GM19324 (cell line): Measurements from ENCODE around the gene TSPAN12.
"Not testable (repeated sequence)": the region's sequence is repeated elsewhere in the genome, so short reads cannot be mapped to it uniquely, and the experiment has no call there.

Source experiments
- ATAC-seq: cut with Tn5 transposase; IDR thresholded peaks from one replicate; pipeline ENCODE4 v1.9.1; 2021; ENCODE audit warnings: mild to moderate bottlenecking, moderate library complexity; ENCODE audit not compliant: unreplicated experiment, low FRiP score

TSPAN12 gene, protein sequence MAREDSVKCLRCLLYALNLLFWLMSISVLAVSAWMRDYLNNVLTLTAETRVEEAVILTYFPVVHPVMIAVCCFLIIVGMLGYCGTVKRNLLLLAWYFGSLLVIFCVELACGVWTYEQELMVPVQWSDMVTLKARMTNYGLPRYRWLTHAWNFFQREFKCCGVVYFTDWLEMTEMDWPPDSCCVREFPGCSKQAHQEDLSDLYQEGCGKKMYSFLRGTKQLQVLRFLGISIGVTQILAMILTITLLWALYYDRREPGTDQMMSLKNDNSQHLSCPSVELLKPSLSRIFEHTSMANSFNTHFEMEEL

DNA sequence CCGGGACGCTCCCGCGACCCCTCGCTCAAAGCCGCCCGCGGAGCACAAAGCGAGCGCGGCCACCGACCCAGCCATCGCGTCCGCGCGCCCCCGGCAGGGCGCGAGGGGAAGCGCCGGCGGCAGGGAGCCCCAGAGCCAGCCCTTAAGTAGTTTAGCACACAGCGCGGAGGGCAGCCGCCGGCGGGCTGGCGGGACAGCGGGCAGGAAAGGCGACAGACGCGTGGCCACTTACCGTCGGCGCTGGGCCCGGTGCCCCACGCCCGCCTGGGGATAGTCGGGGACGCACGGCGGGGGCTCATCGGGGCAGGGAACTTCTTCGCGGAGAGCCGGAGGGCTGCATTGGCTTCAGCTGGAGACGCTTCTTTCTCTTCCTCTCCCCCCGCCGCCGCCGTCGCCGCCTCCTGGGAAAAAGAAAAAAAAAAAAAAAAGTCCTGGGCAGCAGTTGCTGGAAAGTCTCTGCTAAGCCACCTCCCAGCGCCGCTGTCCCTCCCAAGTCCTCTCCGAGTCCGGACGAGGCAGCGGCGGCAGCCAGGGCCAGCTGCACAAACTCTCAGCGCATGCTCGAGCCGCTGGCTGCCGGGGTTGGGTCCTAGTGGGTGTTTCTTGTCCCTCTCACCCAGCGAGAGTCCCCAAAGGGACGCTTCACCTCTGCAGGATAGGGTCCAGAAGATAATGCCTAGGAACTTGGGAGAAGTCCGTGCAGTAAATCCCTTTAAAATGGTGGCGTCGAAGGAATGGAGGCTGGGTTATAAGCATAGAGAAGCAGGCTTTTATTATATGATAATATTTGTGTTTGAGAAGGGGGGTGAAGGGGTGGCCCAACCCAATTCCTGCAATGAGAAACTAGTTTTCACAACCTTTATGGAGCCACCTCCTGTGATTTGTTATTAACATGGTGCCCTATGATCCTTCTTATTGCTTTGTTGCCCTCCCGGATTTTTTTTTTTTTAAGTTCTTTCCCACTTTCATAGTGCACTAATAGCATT, at the start of gene TSPAN12:
Gene TSPAN12, minus strand, starts transcription at position 557 of the 986 bp plus-strand sequence. CDS start 1,381 bp downstream, outside the sequence.
- peak; percentile 84 for ATAC-seq

DNA sequence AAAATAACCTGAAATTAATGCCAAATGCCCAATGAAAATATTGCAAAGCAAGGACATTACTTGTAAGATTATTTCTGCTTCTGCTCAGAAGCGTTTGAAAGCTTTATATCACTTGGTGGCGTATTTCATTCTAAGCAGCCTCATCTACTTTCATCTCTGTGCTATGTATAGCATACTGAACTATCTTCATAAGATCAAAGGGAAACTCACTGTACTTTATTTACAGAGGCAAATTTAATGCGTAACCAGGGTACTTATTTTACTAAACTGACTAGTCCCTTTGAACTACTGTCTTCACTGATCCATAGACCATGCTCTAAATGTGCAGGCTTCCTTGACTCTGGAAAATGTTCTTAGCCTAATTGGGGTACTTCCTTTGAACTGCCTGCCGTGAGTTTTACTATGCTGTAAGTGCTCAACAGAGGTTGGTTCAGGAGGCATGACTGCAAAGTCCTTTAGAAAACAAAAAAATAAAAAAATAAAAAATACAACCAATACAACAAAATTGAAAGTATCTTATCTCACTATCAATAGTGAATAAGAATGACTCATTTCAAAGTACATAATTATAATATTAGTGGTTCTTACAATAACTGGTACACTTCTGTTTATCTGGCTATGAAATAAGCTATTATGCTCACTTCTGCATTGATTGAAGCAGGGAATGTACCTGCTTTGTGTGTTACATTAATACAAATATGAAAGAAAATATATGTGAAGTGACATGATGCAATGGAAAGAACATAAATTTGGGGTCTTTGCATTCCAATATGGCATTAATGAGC, 41.0 kb upstream of the TSPAN12 start:
- ATAC-seq: no peak

DNA sequence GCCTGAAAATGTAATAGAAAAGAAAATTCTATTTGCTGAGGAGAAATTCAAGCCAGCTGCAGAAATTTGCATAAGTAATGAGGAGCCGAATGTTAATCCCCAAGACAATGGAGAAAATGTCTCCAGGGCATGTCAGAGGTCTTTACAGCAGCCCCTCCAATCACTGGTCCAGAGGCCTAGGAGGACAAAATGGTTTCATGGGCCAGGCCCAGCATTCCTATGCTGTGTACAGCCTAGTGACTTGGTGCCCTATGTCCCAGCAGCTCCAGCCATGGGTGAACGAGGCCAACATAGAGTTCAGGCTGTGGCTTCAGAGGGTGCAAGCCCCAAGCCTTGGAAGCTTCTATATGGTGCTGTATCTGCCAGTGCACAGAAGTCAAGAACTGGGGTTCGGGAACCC, 37.3 kb upstream of the TSPAN12 start:
- ATAC-seq: not testable (repeated sequence)

DNA sequence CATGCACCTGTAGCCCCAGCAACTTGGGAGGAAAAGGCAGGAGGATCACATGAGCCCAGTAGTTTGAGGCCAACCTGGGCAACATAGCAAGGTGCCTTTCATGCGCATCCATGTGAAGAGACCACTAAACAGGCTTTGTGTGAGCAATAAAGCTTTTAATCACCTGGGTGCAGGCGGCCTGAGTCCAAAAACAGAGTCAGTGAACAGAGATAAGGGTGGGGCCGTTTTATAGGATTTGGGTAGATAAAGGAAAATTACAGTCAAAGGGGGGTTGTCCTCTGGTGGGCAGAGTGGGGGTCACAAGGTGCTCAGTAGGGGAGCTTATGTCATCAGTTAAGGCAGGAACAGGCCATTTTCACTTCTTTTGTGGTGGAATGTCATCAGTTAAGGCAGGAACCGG, 27.7 kb upstream of the TSPAN12 start:
- ATAC-seq: not testable (repeated sequence)

DNA sequence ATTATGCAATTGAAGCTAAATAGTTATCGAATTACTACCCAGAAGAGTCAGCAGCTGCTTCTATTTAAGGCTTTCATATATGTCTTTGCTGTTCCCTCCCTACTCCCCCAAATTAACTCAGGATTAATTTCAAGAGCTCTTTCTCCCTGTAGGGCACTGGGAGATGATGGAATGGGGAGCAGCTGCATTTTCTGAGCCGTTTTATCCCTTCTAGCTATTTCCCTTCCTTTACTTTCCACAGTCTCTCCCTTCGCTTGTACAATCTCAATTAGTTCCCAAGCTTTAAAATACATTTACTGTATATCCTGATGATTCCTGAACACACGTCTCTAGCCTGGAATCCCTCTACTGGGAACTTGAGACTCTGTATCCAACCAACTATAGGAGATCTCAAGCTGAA, 19.8 kb upstream of the TSPAN12 start:
- ATAC-seq: no peak

DNA sequence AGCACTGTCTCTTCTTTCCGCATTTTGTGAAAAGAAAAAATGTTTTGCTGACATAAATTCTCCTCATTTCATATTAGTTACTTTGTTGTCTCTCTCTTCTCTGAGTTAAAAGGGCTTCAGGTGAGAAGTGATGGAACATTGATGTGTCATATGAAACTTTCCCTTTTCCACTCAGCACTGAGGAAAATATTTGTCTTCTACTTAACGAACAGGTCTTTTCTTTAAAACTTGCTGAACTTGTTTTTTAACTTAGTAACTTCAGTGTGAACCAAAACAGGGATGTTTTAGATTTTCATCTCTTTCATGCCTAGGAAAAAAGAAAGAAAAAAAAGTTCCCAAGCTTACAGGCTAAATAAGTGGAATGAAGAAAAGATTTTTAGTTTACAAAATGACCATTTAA, 19.0 kb upstream of the TSPAN12 start:
- no peak for ATAC-seq

DNA sequence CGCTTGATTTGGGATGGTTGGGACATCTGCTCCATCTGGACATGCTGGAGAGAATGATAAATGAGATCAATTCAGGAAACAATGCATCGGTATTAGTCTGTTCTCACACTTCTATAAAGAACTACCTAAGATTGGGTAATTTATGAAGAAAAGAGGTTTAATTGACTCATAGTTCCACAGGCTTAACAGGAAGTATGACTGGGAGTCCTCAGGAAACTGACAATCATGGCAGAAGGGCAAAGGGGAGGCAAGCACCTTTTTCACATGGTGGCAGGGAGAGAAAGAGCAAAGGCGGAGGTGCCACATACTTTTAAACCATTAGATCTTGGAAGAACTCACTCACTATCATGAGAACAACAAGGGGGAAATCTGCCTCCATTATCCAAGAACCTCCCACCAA, 16.8 kb upstream of the TSPAN12 start:
- no peak for ATAC-seq

DNA sequence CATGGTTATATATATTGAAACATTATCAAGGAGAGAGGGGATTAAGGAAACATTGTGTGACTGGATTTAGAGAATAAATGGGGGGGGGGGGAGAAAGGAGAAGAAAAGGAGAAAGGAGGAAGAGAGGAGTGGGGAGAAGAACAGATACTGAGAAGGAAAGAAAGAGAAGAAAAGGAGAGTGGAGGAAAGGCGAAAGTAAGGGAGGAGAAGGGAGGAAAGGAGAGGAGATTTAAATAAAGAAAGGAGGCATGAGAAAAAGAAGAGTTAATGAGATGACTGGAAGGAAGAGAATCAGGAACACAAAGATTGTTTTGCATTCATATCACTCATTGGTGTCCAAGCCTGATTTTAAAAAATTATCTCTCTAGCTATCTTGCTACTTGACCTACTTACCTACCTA, 16.1 kb upstream of the TSPAN12 start:
- ATAC-seq: no peak

DNA sequence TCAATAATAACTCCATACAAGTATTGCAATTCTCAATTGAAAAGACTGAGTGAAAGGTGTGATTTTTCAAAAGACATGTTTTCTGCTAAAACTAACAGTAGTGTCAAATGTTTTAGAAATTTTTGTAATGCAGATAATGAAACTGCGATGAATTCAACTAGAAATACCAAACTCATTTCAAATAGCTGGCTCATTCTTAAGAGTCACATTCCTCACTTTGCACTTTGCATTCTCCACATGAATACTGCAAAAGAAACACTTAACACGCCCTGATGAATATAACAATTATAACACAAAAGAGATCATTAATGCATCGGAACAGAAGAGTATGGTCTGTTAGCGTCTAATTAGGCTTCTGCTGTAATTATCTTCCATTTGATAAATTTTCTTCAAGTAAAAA, 15.5 kb upstream of the TSPAN12 start:
- no peak for ATAC-seq

DNA sequence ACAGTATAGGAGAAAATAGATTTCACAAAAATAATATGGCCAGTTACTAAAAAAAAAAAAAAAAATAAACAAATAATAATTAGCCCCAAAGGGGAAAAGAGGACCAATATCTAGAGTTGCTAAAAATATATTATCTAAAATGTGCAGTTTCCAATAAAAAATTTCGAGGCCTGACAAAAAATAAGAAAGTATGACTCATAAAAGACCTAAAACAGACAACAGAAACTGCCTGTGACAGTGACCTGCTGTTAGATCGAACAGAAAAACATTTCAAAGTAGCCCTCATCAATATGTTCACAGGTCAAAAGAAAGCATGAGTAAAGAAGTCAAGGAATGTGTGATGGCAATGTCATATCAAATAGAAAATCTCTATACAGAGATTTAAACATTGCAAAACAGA, 11.8 kb upstream of the TSPAN12 start:
- ATAC-seq: peak; percentile 33

DNA sequence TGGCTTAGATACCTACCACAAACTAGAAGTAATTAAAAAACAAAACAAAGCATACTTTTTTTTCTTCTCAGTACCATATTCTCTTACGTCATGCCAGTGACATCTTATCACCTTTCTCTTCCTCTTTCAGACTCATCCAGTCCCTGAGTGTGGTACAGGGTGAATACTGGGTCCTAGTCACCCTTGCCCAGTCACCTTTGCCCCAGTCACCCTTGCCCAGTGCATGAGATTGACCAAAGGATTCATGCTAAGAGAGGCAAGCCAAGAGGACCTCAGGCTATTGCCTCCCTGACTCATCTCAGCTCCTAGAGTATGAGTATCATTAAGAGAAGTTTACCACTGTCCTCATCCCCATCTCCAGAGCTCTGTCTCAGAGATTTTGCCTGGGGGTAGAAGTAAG, 10.0 kb upstream of the TSPAN12 start:
- peak; percentile 50 for ATAC-seq

DNA sequence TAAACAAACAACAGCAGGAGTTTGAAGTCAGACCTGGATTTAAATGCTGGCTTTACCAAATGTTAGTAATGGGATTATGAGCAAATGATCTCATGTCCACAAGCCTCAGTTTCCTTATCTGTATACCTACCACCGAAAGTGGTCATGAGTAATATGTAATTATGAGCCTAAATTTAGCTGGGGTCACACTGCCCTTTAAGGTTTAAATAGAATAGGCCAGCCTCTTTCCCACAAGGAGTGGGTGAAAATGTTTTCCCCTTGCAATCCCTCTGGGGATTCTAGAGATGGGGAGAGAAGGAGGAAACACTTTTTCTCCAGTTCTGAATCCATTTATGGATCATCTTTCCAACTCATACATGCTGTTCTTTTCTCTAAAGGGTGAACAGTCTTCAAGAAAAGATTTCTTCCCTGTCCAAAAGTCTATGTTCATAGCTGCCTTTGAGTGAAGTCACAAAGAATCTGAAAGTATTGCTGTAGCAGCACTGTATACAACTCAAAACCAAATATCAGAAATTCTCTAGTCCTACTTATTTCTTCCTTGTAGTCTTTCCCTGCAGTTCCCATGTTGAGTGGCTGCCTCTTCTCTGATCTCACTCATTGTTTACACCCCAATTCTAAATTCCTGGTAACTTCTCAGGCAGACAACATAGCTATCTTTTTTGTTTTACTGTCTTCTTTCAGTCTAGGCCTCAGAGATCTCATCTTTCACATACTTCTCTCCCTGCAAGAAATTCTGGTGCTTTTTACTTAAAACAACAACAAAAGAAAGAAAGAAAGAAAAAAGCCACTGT, 7.4 kb upstream of the TSPAN12 start:
- no peak for ATAC-seq

DNA sequence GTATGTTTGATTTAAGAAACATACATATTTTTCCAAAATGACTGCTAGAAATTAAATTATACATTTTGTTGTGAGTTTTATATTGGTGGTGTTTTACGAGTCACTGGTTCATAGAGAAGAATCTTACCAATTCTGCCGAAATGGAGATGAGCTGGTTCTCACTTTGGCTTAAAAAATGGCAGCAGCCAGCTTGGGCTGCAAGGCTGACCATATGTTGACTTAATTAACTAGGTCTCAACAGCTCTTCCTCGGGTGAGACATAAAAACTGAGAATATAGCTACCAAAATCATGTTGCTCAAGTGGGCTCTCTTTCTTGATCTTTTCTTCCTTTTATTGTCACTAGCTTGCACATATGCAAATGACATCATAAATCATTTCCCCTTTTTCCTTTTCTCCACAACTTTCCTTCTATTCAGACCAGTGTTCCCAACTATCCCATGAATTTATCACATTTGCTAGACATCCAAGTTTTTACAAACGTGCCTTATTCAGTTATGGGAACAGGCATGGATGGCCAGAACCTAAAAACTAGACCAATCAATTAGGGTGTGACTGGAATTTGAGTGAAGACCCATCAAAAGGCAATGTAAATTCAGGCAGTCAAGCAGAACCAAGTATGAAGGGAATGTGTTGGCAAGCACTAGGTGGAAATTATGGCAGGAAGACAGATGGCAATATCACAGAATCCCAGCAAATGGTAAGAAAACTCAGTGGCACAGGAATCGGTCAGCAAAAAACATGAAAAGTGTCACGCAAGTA, 6.4 kb upstream of the TSPAN12 start:
- no peak for ATAC-seq

DNA sequence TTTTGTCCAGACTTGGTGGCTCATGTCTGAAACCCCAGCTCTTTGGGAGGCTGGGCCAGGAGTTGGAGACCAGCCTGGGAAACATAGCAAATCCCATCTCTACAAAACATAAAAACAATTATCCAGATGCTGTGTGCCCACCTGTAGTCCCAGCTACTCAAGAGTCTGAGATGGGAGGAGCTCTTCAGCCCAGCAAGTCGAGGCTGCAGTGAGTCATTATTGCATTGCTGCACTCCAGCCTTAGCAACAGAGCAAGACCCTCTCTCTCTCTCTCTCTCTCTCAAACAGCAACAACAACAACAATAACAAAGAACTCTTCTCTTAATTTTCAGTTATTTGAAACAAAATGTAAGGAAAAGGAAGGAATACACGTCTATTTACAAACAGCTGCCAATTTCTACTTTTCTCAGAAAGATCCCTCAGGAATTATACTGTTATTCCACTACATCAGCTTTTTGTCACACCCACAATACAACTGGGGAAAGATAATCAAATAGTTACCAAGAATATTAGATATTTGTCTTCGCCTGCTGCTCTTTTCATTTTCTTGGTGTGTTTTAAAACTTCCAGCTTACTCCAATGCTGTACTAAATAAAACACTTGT, 5.1 kb upstream of the TSPAN12 start:
- ATAC-seq: no peak

DNA sequence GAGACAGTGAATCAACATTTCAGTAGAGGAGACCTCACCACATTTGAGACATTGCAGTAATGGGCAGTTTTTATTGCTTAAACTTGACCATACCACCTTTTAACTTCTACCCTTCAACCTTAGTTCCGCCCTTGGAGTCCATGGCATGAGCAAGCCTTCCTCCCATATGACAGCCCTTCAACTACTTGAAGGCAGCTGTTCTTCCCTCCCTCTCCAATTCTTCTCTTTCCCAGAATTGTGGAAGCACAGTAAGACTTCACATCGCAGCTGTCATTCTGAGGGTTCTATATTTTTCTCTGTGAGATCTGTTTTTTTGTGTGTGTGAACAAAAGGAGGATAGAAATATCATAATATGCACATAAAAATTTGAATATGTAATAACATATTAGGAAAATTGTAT, 2.2 kb upstream of the TSPAN12 start:
- ATAC-seq: no peak

DNA sequence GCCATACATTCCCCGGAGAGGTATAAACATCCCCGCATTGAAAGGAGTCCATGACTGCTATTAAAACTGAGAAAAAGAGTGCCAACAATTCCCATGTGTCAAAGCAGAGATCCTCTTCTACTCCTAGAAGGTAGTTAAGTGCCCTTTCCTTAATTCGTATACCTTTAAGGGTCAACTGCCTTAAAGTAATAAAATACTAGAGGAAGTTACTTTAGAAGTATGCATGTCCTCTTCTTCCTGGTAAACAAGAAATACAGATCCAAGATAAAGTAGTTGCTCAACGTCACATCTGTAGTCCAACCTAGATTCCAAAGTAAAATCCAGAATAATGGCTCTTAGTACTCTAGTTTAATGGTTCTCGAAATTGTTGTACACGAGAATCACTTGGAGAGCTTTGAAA, 1.5 kb upstream of the TSPAN12 start:
- no peak for ATAC-seq

DNA sequence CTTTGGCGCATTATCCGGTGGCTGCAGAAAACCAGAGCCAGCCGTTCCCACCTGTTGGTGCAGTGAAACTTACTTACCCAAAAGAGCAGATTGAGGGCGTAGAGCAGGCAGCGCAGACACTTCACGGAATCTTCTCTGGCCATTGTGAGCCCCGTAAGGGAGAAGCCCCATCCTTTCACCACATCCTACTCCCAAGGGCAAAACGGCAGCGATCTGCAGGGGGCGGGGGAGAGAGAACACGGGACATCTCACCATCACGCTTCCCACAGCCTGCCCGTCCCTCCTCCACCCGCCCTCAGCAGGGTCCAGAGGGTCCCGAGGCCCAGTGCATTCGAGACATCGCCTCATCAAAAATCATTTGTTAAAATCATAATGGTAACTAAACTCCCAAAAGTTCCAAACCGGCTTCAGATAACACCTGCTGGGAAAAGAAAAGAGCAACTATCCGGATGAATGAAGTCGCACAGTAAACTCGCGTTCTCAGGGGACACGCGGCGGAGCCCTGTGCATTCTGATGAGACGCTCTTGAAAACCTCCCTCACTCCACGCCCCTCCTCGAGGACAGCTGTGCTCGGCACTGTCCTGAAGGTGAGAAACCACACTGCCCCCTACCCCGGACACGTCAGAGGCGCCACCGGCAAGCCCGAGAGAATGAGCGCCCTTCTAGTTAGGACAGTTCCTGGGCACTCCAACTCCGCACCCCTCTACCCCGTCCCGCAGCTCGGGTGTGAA, 1.2 kb downstream of the TSPAN12 start:
- ATAC-seq: peak; percentile 84

DNA sequence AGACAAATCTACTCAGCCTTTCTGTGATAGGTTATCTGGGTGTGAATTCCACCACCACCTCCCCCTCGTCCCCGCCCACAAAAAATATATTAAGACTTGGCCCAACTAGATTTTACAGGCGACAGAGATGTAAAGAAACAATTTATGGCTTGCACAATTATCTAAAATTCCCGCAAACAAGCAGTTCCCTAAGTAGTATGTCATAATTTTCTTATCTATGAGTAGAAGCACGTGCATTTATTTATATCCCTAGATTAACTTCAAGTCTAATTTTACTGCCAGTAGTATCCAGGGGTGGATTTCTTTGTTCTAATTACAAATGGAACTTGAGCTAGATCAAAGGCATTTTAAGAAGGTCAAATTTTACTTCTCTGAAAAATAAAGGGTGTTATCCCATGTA, 1.7 kb downstream of the TSPAN12 start:
- no peak for ATAC-seq
